NOMO-1 treated with DMSO at 0.1 percent for 48 hours (cell line): ENCODE data around the gene EP400.

Experiments used
- DNase-seq: peaks from one replicate; lab custom pipeline; 2025; ENCODE audit not compliant: unreplicated experiment; lab: John Stamatoyannopoulos, UW

EP400 gene

DNA sequence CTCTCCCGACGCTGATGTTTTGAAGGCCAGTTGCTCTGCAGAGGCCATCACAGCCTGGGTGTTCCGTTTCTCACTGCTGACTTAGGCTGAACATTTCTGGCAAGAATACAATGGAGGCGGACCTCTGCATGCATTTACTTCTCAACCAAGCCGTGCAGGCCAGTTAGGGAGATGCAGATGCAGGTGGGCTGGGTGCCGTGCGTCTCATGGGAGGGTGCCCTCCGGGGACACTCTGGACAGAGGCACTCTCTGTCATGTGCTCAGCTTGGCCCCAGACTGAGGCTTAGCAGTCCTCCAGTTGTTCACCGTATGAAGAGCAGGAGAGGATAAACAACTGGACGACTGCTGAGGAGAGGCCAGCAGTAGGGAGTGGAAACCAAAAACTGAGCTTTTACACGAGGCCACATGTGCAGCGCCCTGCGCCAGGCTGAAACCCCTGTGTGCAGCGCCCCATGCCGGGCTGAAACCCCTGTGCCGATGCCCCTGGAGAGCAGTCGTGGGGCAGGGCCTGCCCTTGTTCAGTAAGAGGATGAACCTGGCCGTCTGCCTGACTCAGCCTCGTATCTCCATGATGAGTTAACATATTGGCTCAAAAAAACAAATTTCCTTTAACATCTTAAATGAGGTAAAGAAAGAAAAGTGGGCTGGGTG, 162.0 kb downstream of the EP400 start:
- DNase-seq: no peak

- DNase-seq: no peak
Observed at GRCh38 chr12:132114667-132115066, 164.9 kb downstream of the EP400 start.

GRCh38 chr12:132115500-132115899, 165.8 kb downstream of the EP400 start:
- DNase-seq: no peak

DNA sequence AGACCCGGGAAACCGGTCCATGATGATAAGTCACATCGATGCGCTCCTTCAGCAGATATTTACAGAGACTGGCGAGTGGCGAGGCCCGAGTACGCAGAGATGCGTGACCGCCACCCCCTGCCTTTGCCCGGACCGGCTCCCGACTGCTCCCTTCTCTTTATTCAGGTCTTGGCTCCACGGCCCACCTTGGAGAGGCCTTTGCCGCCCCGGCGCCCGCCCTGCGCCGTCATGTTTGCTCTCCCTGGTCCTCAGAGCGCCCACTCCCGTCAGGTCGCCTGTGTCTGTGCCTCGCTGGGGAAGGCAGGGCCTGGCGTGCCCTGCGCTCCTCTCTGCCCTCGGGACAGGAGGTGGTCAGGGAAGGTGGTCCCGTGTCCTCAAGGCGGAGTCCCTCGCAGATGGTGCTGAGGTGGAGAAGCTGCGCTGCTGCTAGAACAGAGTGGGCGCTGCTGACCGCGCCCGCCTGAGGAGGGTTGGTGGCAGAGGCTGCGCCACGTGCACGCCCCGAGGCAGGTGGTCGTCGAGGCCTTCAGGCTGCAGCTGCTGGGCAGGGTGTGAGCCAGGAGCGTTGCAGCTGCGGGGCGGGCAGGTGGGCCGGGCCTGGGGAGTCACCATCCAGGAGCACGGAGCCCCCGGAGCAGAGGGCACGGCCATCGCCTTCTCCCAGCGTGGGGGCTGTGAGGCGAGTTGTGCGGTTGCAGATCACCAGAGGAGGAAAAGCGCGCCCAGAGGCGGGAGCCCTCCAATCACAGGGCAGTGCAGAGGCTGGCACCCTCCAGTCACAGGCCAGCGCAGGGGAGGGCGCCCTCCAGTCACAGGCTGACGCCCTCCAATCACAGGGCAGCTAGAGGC, 167.2 kb downstream of the EP400 start:
- DNase-seq: no peak

- DNase-seq: no peak
Observed at GRCh38 chr12:132117558-132117875, 167.8 kb downstream of the EP400 start.

GRCh38 chr12:132118876-132119275, 169.1 kb downstream of the EP400 start:
- DNase-seq: no peak

GRCh38 chr12:132121283-132121682, 171.5 kb downstream of the EP400 start:
- DNase-seq: no peak

GRCh38 chr12:132123970-132124765, 174.4 kb downstream of the EP400 start:
- DNase-seq: no peak

DNA sequence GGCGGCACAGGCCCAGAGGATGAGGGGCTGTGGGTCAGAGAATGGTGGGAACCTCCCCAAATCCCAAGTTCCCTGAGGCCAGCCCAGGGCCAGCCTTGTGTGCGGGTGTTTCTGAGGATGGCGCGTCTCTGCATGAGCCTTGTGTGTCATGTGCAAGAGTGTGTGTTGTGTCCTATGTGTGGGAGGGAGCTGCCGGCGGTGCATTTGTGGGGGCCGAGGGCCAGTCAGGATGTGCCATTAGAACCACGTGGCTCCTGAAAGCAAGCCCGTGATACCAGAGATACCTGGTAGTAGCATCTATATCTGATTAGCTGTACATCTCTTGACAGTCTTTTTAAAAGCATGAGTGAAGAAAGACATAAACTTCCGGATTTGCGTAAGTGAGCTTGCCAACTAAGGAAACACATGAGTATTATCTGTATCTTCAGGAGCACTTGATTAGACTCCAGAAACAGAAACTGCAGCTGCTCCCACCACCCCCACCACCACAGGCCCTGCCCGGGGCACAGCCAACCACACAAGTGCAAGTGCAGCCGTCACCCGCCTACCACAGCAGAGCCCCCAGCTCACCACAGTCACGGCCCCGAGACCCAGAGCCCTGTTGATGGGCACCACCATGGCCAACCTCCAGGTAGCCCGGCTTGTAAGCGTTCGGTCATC, 175.2 kb downstream of the EP400 start:
- DNase-seq: no peak

DNA sequence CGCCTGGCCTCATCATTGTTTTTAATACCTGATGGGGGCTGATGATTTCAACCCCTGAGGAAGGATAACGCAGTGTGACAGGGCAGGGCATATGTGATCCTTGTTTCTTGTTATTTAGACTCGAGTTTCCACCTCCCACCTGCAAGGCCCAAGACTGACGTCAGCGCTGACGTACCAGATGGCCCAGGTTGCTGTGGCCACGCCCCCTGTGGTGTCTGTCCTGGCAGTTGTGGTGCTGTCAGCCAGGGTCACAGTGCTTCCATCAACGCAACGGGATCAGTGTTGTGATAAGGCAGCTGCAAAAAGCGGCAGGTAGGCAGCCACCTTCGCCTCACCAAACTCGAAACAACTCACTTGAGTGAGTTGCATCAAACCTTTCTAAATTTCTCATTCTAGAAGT, 176.0 kb downstream of the EP400 start:
- no peak for DNase-seq

GRCh38 chr12:132127041-132127440, 177.3 kb downstream of the EP400 start:
- no peak for DNase-seq

DNA sequence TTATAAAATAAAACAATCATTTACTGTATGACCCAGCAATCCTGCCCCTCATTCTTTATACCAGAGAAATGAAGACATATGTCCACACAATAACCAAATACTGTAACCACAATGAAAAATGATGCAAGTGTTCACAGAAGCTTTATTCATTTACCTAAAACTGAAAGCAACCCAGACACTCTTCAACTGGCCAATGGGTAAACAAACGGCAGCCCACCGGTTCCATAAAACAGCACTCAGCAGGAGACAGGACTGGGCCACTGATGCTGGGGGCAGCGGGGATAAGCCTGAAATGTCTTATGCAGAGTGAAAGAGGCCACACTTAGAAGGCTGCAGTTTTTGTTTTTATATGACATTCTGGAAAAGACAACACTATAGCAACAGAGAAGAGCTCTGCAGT, 179.3 kb downstream of the EP400 start:
- no peak for DNase-seq

DNA sequence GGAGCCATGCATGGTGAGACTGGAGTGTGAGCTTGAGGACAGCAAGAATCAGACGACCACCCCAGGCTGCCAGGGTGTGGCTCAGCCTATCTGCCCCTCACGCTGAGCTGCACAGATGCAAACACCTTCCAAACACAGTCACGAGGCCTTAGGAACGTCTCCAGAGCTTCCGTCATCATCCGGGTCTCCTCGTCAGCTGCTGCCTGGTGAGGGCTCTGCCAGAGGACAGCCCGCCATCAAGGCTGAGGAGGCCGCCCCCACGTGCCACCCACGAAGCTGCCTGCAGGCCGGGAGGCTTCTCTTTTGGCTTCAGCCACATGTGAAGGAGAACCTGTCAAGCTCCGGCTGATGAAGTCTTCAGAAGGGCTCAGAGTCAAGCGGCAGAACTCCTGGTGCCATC, 180.9 kb downstream of the EP400 start:
- no peak for DNase-seq
